GM12878 (cell line): ENCODE results near the gene SERPINE1. TPM values are rescaled to one million over a fixed set of nuclear protein-coding genes. Genes with fewer than 3 reads are reported as not detected.

ENCODE experiments used
- ATAC-seq: fragments of 200-7000 bp; cut with Tn5 transposase; 3 replicates; pipeline ENCODE4 v1.9.1; 2020; ENCODE audit warnings: mild to moderate bottlenecking, moderate library complexity
- BruUV-seq: library from RNA; stranded (reverse); fragments of 400-500 nt; replicated peaks from 2 replicates; lab custom pipeline; 2021; lab: Mats Ljungman, UMichigan
- CTCF ChIA-PET: fragments of 300-600 bp; sonication (Branson Sonifier 250); formaldehyde crosslinking; extraction: SDS; loops from one replicate; lab custom pipeline; 2021; ENCODE audit warnings: inconsistent platforms; lab: Yijun Ruan, JAX
- POLR2A ChIA-PET: fragments of 350-600 bp; formaldehyde crosslinking; extraction: SDS; loops from one replicate; lab custom pipeline; 2021; ENCODE audit warnings: inconsistent platforms; lab: Charles Lee
- RAD21 ChIA-PET: fragments of 300-600 bp; sonication (Branson Sonifier 250); formaldehyde crosslinking; loops from one replicate; lab custom pipeline; 2023; ENCODE audit warnings: antibody characterized with exemption; ENCODE audit not compliant: unreplicated experiment; lab: Charles Lee
- SMC1A ChIA-PET: fragments of 300-600 bp; sonication (Branson Sonifier 250); formaldehyde crosslinking; loops from one replicate; lab custom pipeline; 2023; ENCODE audit not compliant: unreplicated experiment, uncharacterized antibody; lab: Charles Lee
- DNase-seq: peaks from one replicate; pipeline ENCODE4 v3.0.0-alpha.2; 2011; ENCODE audit warnings: low read depth, low spot score
- FAIRE-seq: peaks from 3 replicates; lab custom pipeline; 2011; peaks lifted over from hg19 to GRCh38; lab: Jason Lieb, UNC
- H2AFZ ChIP-seq: 2 replicates; pipeline ENCODE4 v1.6.0; 2011; ENCODE audit warnings: low read depth, low read length, control low read depth; ENCODE audit not compliant: control insufficient read depth
- H3K27ac ChIP-seq: 2 replicates; pipeline ENCODE4 v1.5.1; 2011; ENCODE audit warnings: control low read depth; ENCODE audit not compliant: control insufficient read depth, insufficient read depth
- H3K27me3 ChIP-seq, 2 experiments: replicated peaks in 1 of 2; 2 replicates each; pipeline versions ENCODE4 v1.6.0 to v1.6.1; 2011; ENCODE audit warnings: low read length in 1 of 2; ENCODE audit not compliant: control insufficient read depth in 2 of 2, insufficient read depth in 2 of 2
- H3K36me3 ChIP-seq, 2 experiments: 2 replicates each; pipeline ENCODE4 v1.5.1; 2011; ENCODE audit warnings: low read length in 1 of 2; ENCODE audit not compliant: control insufficient read depth in 2 of 2, insufficient read depth in 2 of 2
- H3K4me1 ChIP-seq: 2 replicates; pipeline ENCODE4 v1.6.1; 2011; ENCODE audit warnings: mild to moderate bottlenecking, low read length, moderate library complexity, mixed read lengths; ENCODE audit not compliant: control insufficient read depth, insufficient read depth
- H3K4me2 ChIP-seq: 2 replicates; pipeline ENCODE4 v1.6.0; 2011; ENCODE audit warnings: control low read depth; ENCODE audit not compliant: control insufficient read depth, insufficient read depth
- H3K4me3 ChIP-seq: fragments of 200-600 bp; sonication (generic); 2 replicates; pipeline ENCODE4 v1.5.1; 2016
- H3K79me2 ChIP-seq: 2 replicates; pipeline ENCODE4 v1.6.0; 2011; ENCODE audit warnings: low read length; ENCODE audit not compliant: control insufficient read depth, insufficient read depth
- H3K9ac ChIP-seq: 2 replicates; pipeline ENCODE4 v1.8.0; 2011; ENCODE audit warnings: low read length, control low read depth, mixed read lengths; ENCODE audit not compliant: control insufficient read depth, insufficient read depth
- H3K9me3 ChIP-seq: replicated peaks from 3 replicates; pipeline ENCODE4 v1.5.1; 2011; ENCODE audit warnings: mild to moderate bottlenecking, low read length; ENCODE audit not compliant: control insufficient read depth, insufficient read depth
- H4K20me1 ChIP-seq: 2 replicates; pipeline ENCODE4 v1.6.0; 2011; ENCODE audit not compliant: control insufficient read depth, insufficient read depth
- ATF2 ChIP-seq: IDR thresholded peaks from 2 replicates; pipeline ENCODE4 v1.6.1; 2012; ENCODE audit warnings: low read length, inconsistent platforms
- BCL3 ChIP-seq: IDR thresholded peaks from 2 replicates; pipeline ENCODE4 v1.6.1; 2011; ENCODE audit warnings: borderline replicate concordance, low read depth, mild to moderate bottlenecking, moderate library complexity, low read length; ENCODE audit not compliant: insufficient read depth, poor library complexity, severe bottlenecking
- BHLHE40 ChIP-seq, 2 experiments: fragments of 450-650 bp in 1 of 2; IDR thresholded peaks; 2 replicates each; pipeline ENCODE4 v1.6.1; 2011 to 2017; ENCODE audit warnings: low read depth in 2 of 2, borderline replicate concordance in 1 of 2, improper control_type of control experiment in 1 of 2, low read length in 1 of 2, mild to moderate bottlenecking in 1 of 2
- EED ChIP-seq: sonication (generic); IDR thresholded peaks from 2 replicates; pipeline ENCODE4 v1.6.1; 2016; ENCODE audit warnings: antibody characterized with exemption, low read depth
- FOS ChIP-seq: IDR thresholded peaks from 3 replicates; pipeline ENCODE4 v1.6.1; 2011; ENCODE audit warnings: borderline replicate concordance; ENCODE audit not compliant: insufficient read length; ENCODE audit errors: extremely low read depth
- IRF4 ChIP-seq: IDR thresholded peaks from 2 replicates; pipeline ENCODE4 v1.6.1; 2011; ENCODE audit warnings: low read depth, low read length
- MTA2 ChIP-seq: fragments of 450-650 bp; IDR thresholded peaks from 2 replicates; pipeline ENCODE4 v1.6.1; 2016; ENCODE audit warnings: low read depth, mild to moderate bottlenecking, moderate library complexity
- ZNF274 ChIP-seq: IDR thresholded peaks from one replicate; pipeline ENCODE4 v1.8.0; 2011; ENCODE audit not compliant: insufficient read length, insufficient read depth
- ZZZ3 ChIP-seq: IDR thresholded peaks from 2 replicates; pipeline ENCODE4 v1.6.1; 2011; ENCODE audit warnings: low read depth; ENCODE audit not compliant: control insufficient read depth, insufficient read length
- WGBS: methylation state at CpG from one replicate; pipeline ENCODE4 v1.1.6; 2016; ENCODE audit warnings: low lambda C conversion rate; ENCODE audit not compliant: insufficient replicate concordance, insufficient coverage; ENCODE audit errors: missing lambda C conversion rate; 5-methylcytosine and 5-hydroxymethylcytosine counted together
- in situ Hi-C: fragments of 300-500 bp; cut with MboI; formaldehyde crosslinking; loops from 9 replicates; pipeline ENCODE4 v1.14.3; 2018; ENCODE audit warnings: mixed read lengths
- intact Hi-C: fragments of 100-400 bp; cut with micrococcal nuclease; formaldehyde crosslinking; loops from one replicate; pipeline ENCODE4 v1.14.2; 2022; ENCODE audit not compliant: unreplicated experiment
- polyA plus RNA-seq, 11 experiments: library from polyadenylated mRNA; depleted of rRNA in 4 of 11; unstranded in 6 of 11; stranded (reverse) in 5 of 11; fragments of >200 nt; fragmentation: Nextera tagmentation in 4 of 11; fragmentation: Illumina TruSeq in 1 of 11; extraction: Ambion mirVana in 4 of 11; extraction: Trizol in 1 of 11; gene quantifications; 1 replicate in 1 of 11; 2 replicates in 10 of 11; pipeline versions ENCODE4 v1.2.1 to v1.2.3, GENCODE V29; 2011 to 2016; ENCODE audit warnings: inconsistent platforms in 2 of 11, missing spikeins in 2 of 11, low read depth in 1 of 11
- total RNA-seq, 4 experiments: library from RNA; depleted of rRNA in 3 of 4; stranded (reverse); fragments of >200 nt in 3 of 4; fragmentation: Illumina TruSeq in 1 of 4; extraction: Trizol in 1 of 4; gene quantifications; 2 replicates each; pipeline versions ENCODE4 v1.2.1 to v1.2.3, GENCODE V29; 2013 to 2021

The SERPINE1 gene
- total and polyA plus RNA-seq, 10 of the 15 experiments (the other 5 are each of a cell fraction or from before 2014, with no cell fraction given), result 0.20 to 2.4 (median 0.44) TPM

GRCh38 chr7:101166909-101167644 lies 40.2 kb downstream of the SERPINE1 start:
- Histone ChIP-seq H2AFZ (no peak overlapping the region), H3K9ac (no peak overlapping the region), H3K9me3 (no peaks in the 10 kb centered on the region; the same call in 2 of the 3 replicates), H4K20me1 (no peaks in the 10 kb centered on the region), H3K4me1 (peaks cover 11% of the 10 kb centered on the region)
- DNase-seq, result no peak
- RAD21 ChIA-PET, result interaction anchor here (2.5 kb wide), 1 partner anchor 24 kb away, joined by 32 read pairs; no protein-coding TSS in a partner anchor
- WGBS, result 0% methylated on average over 12 of the region's 19 CpGs
- no peak for ATAC-seq
- TF ChIP-seq IRF4, result no peak
- TF ChIP-seq BHLHE40 (IDR thresholded peaks at IDR 0.05; ENCODE audit: borderline replicate concordance in 1 of 2, low read depth in 2 of 2, low read length in 1 of 2), result peak in 1 of 2 experiments; percentile 34; a peak in 1 of 4 replicates
- TF ChIP-seq, all 136 proteins: peak for 1
- ChIA-PET SMC1A (no interaction called here), POLR2A (no interaction called here), CTCF (interaction anchor here (1.0 to 6.1 kb wide), 2 partner anchors 10 to 26 kb away, joined by 4 to 80 read pairs; no protein-coding TSS in a partner anchor)
- BruUV-seq, result no TSS peak
- Histone ChIP-seq H3K4me3 (no peak overlapping the region), H3K27ac (no peak overlapping the region), H3K27me3 (peaks cover 30 to 36% of the 10 kb centered on the region in 2 experiments), H3K36me3 (no peaks in the 10 kb centered on the region), H3K4me2 (no peak overlapping the region), H3K79me2 (no peaks in the 10 kb centered on the region)
- FAIRE-seq, result no peak
- intact Hi-C loops (no loop called here), in situ Hi-C loops (no loop called here)

- RAD21 ChIA-PET, result interaction anchor here (1.8 kb wide), 1 partner anchor 24 kb away, joined by 12 read pairs; no protein-coding TSS in a partner anchor
- peaks cover 33 to 38% of the 10 kb centered on the region in 2 experiments for H3K27me3 ChIP-seq
- no peaks in the 10 kb centered on the region for H4K20me1 ChIP-seq
- no peak overlapping the region for H3K4me2 ChIP-seq
- BruUV-seq, result no TSS peak
- H3K4me1 ChIP-seq, result peaks cover 11% of the 10 kb centered on the region
- no peaks in the 10 kb centered on the region for H3K36me3 ChIP-seq
- CTCF ChIA-PET, result interaction anchor here (1.0 to 6.1 kb wide), 3 partner anchors 11 to 31 kb away, joined by 4 to 80 read pairs (median 4); no protein-coding TSS in a partner anchor
- no peak overlapping the region for H3K27ac ChIP-seq
- ATAC-seq, result no peak
- no peak overlapping the region for H3K9ac ChIP-seq
- H3K4me3 ChIP-seq, result no peak overlapping the region
- SMC1A ChIA-PET, result interaction anchor here (1.2 to 1.8 kb wide), 2 partner anchors 24 to 25 kb away, joined by 4 to 9 read pairs; no protein-coding TSS in a partner anchor
- POLR2A ChIA-PET, result interaction anchor here (0.7 kb wide), 1 partner anchor 24 kb away, joined by 4 read pairs; no protein-coding TSS in a partner anchor
- no peaks in the 10 kb centered on the region for H3K79me2 ChIP-seq
- in situ Hi-C loops (no loop called here), intact Hi-C loops (no loop called here)
- under 1% methylated on average over 12 of the region's 12 CpGs for WGBS
- H2AFZ ChIP-seq, result no peak overlapping the region
- H3K9me3 ChIP-seq, result no peaks in the 10 kb centered on the region; the same call in 2 of the 3 replicates
- no peak for FAIRE-seq
- no peak for DNase-seq
- TF ChIP-seq MTA2 (no peak), BCL3 (no peak), ATF2 (no peak), ZZZ3 (no peak), FOS (no peak), ZNF274 (no peak), EED (no peak)
Measured at GRCh38 chr7:101167645-101168411, 40.9 kb downstream of the SERPINE1 start.
